ENCODE measurements around the gene CASP10.

The CASP10 gene

DNA sequence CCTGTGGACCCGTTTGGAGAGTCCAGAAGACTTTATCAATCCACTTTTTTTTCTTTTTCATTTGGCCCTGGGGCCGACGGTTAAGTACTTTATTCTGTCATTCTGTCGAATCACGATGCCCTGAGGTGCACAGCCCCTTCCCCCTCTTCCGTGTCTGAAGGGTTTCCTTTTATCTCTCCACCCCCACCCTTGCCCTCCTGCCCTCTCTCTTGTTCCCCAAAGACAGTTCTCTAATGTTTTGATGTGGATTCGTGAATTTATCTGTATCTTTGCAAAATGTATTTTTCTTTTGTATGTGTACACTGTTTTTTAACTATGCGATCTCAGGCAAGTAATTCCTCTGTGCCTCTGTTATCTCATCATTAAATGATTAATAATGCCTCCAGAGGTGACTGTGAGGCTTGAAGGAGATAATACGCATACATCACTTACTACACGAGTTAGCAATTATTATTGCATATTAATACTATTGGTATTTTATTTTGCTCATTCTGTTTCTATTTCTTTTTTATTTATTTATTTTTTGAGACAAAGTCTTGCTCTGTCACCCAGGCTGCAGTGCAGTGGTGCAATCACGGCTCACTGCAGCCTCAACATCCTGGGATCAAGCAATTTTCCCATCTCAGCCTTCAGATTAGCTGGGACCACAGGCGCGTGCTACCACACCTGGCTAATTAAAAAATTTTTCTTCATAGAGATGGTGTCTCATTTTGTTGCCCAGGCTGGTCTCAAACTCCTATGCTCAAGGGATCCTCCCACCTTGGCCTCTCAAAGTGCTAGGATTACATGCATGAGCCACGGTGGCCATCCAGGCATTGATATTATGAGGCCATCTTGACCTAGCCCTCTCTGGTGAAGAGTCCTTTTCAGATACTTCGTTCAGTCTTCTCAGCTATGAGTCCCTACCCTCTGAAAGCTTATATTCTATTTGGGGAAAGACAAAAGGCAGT, 76.0 kb downstream of the CASP10 start:
- no peak for DNase-seq (ENCODE audit: low spot score)

DNA sequence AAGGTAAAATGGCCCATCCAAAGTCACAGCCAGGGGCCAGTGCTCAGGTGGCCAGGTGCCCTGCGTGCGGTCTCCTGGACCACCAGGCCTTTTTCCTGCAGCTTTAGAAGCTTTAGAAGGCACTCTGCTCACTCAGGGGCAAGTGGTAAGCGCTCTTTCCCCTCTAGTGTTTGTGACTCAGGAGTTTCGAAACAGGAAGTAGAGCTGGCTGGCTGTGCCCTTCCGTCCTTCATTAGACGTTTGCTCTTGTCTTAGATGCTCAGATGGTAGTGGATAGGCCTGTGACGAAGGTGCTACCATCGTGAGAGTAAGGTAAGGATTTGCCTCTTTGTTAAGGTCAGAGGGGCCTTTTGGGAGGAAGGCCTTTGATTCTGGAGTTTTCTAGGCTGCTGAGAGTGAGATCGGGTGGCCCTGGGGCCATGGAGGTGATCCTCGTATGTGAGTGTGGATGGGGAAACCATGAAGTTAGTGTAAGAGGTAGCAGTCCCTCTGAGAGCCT, 77.4 kb downstream of the CASP10 start, which contains the start of gene CASP8:
Gene CASP8 (plus strand): TSS at position 235 of the 499 bp plus-strand sequence. CDS start 5,951 bp downstream, outside the sequence.
- no peak for DNase-seq (ENCODE audit: low spot score)

DNA sequence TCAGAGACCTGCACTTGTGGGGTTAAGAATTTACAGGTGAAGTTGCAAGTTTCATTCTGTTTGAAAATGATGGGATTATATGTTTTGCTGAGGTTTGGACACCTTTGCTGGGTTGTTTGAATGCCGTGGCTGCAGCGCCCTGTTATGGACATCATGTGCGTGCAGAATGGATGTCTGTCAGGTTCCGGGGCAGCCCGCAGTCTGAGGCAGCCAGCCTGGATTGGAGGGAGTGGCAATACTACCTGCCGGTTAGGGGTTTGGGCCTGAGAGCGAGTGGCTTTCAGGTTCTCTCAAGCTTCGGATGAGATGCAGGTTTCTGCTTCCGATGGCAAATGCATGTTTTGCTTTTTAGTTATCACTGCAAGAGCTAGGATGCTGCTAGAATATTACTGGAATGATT, 78.5 kb downstream of the CASP10 start:
- DNase-seq (ENCODE audit: low spot score), result no peak

DNA sequence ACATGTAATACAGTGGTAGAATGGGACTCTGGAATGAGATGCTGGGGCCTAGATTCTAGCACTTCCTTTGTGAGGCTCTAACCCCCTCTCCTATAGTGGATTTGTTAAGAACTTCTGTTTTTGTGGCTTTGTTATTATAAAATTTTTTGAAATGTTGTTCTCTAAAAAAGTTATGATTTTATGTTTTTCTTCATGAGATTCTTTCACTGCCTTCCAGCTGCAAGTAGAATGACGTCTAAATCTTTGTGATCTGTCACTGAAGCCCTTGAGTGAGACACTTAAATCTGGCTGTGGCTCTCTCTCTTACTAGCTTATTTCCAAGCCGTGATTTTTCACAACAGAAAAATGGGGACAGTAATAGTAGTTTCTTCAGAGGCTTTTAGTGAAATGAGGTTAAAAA, 79.0 kb downstream of the CASP10 start:
- no peak for DNase-seq (ENCODE audit: low spot score)

DNA sequence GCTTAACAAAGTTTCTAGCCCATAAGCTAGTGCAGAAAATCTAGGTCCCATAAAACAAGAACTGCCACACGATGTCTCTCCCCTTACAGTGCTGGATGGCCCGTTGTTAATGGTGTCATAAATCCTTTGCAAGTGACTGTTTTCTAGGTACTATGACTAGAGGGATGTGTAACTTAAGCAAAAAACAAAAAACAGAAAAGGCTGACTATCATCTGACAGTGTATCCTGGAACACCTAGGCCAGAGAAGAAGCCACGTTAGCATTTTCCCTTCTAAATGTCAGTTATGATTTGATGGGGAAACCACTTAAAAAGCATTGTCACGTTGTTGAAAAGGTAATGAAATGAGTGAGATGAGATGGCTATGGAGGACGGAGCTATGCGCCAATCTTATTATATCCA, 79.8 kb downstream of the CASP10 start:
- no peak for DNase-seq (ENCODE audit: low spot score)

DNA sequence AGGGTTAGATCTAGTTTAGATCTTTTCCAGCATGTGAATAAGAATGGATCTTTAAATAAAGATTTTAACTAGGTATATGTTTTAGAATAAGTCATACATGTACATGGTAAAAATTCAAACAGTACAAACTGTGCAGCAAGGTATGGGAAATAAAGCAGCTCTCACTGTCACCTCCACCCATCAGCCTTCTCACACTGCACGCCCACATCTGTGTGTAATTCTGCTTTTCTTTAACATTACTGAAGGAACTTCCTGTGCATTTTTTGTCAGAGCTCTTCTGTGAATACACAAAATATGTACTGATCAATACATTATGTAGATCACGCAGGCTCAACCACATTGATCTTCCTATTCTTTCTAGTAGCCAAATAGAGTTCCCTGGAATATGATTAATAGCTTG, 80.8 kb downstream of the CASP10 start:
- no peak for DNase-seq (ENCODE audit: low spot score)

DNA sequence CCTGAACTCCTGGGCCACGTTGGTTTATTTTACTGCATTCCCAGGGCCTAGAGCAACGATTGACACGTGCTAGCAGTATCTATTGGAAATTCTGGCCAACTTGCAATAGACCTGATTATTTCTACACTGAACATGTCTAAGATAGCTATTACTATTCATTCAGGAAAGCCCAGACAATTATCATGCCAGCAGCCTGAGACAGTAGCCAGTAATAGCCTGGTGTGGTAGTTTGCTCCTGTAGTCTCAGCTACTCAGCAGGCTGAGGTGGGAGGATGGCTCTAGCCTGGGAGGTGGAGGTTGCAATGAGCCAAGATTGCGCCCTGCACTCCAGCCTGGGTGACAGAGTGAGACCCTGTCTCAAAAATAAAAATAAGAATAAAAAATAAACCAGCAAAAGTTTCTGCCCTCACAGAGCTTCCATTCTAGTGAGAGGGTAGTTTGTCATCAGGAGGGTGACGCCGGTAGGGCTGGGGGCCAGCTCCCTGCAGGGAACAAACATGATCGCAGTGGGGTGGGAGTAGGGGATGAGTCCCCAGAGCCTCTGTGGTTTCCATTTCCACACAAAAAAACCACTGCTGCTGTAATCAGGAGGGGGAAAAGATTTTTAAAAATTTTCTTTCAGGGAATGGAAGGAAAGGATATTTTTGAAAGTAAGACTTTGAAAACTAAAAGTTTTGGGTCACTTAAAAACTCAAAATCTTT, 81.7 kb downstream of the CASP10 start:
- DNase-seq (ENCODE audit: low spot score), result no peak

DNA sequence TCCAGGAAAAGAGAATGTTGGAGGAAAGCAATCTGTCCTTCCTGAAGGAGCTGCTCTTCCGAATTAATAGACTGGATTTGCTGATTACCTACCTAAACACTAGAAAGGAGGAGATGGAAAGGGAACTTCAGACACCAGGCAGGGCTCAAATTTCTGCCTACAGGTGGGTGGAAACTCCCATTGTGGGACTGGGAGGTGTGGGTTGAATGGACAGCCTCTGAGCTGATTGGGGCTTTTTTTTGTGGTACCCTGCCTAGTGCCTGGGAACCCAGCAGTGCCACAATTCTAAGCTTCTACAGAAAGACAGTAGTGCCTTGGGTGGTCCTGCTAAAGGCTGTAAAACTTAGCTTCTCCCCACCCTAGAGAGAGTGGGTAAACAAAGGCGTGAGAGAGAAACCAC, 83.7 kb downstream of the CASP10 start:
- no peak for DNase-seq (ENCODE audit: low spot score)

DNA sequence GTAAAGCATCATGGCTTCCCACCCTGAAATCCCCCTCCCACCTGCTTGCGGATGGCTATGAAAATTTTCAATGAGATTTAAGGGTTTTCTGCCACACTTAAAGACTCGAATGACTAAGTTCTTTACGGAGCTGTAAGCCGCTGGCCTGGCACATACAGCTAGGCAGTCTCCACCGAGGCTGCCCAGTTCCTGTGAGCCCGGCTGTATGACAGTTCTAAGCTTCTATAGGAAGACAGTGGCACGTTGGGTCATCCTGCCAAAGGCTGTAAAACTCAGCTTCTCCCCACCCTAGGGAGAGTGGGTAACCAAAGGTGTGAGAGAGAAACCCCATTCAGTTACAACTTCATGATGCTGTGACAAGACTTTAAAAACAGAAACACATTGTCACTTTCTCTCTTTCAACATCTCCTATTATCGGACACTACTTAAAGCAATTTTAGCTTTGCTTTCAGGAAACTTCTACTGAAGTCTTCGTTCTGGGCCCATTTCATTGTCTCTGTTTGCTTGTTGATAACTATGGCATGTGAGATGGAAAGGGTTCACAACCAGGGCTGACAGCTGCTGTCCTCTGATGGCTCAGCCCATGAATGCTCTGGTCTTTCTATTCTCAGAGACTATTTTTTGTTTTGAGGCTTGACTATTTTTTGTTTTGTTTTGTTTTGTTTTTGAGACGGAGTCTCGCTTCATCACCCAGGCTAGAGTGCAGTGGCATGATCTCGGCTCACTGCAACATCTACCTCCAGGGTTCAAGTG, 84.5 kb downstream of the CASP10 start:
- DNase-seq (ENCODE audit: low spot score), result no peak

DNA sequence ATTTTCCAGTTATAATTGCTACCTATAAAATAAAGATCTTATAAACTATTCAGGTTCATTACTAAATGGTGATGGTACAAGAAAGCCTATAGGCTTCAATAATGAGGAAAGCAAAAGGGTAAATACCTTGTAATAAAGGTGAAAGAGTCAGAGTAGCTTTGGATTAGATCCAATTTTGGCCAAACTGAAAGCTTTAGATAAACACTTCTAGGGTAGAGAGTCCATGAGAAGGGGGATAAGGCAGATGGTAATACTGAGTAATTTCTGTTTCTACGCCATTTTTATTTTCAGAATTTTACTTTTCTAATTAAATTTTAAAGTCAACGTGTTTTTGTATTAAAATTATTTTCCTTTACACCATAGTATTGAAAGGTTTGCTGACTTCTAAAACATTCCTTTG, 86.8 kb downstream of the CASP10 start:
- DNase-seq (ENCODE audit: low spot score), result no peak

DNA sequence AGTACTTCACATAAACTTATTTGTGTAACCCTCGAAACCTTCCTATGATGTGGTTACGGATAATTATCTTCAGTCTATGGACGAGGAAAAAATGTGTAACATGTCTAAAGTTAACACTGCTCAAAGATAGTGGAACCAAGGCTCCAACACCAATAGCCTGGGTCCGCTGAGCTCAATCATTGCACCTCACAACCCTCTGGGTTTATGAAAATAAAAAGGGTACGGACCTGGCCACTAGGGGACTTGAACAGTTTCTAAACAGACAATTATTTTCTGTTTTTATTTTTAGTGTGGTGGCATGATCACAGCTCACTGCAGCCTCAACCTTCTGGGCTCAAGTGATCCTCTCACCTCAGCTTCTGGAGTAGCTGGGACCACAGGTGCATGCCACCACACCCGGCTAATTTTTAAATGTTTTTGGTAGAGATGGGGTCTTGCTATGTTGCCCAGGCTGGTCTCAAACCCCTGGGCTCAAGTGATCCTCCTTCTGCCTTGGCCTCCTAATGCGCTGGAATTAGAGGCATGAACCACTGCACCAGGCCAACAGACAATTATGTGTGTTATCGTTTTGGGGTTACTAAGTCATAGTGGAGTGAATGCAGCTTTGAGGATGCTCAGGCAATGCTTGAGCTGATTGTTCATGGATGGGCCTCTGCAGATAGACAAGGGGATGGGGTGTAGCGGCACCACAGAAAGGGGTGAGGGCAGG, 87.5 kb downstream of the CASP10 start:
- no peak for DNase-seq (ENCODE audit: low spot score)

DNA sequence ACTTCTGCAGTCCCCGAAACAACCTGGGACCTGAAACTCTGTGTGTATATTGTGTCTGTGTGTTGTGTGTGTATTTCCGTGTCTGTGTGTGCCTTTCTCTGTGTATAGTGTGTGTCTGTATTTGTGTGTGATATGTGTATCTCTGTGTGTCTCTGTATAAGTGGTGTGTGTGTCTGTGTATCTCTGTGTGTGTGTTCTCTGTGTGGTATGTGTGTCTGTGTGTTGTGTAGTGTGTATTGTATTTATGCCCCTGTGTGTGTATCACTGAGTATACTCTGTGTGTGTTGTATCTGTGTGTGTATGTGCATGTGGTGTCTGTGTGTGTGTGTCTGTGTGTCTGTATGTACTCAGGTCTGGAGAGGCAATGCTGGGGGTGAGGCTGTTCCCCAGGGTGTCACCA, 89.0 kb downstream of the CASP10 start:
- no peak for DNase-seq (ENCODE audit: low spot score)

DNA sequence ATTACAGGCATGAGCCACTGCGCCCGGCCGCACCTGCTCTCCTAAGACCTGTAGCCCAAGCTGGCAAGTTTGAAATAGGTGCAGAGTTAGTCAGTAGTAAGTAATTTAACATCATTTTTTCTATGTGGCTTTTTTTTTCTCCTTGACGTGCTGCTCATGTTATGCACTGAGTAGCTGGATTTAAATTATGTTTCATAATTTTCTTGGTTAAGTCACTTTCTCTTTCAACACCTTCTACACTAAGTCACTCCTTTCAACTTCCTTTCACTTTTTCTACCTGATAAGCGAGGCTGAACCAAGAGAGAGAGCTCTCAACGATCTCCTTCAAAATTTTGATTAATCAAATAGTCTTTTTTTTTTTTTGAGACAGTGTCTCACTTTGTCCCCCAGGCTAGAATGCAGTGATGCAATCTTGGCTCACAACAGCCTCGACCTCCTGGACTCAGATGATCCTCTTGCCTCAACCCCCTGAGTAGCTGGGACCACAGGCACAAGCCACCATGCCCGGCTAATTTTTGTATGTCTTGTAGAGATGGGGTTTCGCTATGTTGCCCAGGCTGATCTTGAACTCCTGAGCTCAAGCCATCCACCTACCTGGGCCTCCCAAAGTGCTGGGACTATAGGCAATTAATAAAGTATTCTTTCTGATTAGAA, 90.5 kb downstream of the CASP10 start:
- DNase-seq (ENCODE audit: low spot score), result no peak

DNA sequence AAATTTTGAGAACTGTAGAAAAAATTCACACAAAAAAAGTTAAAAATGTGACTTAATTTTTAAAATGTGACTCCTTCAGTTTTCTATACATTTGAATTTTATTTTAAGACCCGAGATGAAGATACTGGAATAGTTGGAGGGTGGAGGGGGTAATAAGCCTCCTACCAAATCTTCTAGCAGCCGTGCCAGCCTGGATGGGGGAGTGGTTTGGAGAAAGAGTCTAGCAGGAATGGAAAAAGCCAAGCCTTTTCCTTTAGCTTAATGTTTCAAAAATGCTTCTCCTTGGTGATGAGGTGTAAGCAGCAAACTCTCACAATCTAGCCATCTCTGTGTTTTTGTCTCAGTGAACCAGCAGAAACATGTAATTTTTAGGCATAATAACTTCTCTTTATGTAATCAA, 92.1 kb downstream of the CASP10 start:
- DNase-seq (ENCODE audit: low spot score), result no peak

DNA sequence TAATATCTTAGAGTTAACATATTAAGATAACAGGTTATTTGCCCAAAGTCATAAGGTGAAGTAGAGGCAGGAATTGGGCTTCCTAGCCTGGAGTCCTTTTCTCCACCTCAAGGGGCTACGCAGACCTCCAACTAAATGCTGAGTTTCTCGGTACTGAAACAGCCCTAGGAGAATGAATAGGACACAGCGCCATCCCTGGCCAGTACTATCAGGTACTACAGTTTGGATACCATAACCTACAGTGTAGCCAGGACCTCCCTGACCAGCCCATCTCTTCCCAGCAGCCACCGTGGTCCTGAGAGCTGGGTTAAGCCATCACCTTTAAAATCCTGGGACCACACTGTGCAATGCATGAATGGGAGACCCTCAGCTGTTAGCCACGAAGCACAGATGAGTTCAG, 93.0 kb downstream of the CASP10 start:
- DNase-seq (ENCODE audit: low spot score), result no peak

DNA sequence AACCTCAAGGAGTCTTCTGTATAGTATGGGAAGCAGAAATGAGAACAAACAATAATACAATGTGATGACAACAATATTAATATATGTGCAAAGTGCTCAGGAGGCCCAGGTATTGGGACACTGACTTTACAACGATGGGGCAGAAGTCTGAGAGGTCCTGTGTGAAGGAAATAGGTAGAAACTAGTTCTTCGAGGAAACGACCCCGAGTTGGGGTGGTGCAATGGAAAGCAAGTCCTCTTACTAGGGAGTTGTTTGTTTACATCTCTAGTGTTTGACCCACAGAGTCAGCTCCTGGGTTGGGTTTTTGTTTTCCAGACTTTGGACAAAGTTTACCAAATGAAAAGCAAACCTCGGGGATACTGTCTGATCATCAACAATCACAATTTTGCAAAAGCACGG, 93.6 kb downstream of the CASP10 start:
- DNase-seq (ENCODE audit: low spot score), result no peak

All from COLO829 (cell line).